ENCODE measurements around the gene C1orf146.

GRCh38 chr1:92262516-92262915 lies 44.8 kb downstream of the C1orf146 start:
- TF ChIP-seq CTCF (IDR thresholded peaks at IDR 0.05) (no peak), POLR2A (IDR thresholded peaks at IDR 0.05) (no peak), EP300 (IDR thresholded peaks at IDR 0.05) (no peak)

Data from sigmoid colon (tissue), 4 donors.